T-cell (primary cell): ENCODE results near the gene ALDOA. TPM values are rescaled to one million over a fixed set of nuclear protein-coding genes. Genes with fewer than 3 reads are reported as not detected.

Source experiments
- ATAC-seq, 4 experiments: fragments of 200-7000 bp in 3 of 4; fragments of 150-1000 bp in 1 of 4; cut with Tn5 transposase; replicated peaks in 1 of 4; 1 replicate in 3 of 4; 2 replicates in 1 of 4; pipeline ENCODE4 v1.10.0; 2021; ENCODE audit warnings: moderate library complexity in 3 of 4, mild to moderate bottlenecking in 2 of 4, moderate number of reproducible peaks in 1 of 4
- CTCF ChIA-PET, 2 donors: fragments of 300-600 bp; sonication (Branson Sonifier 250); formaldehyde crosslinking; loops; one replicate each; lab custom pipeline; 2022; ENCODE audit warnings: antibody characterized with exemption in 2 of 2; lab: Charles Lee
- POLR2A ChIA-PET, 2 donors: fragments of 300-600 bp; sonication (Branson Sonifier 250); formaldehyde crosslinking; loops; one replicate each; lab custom pipeline; 2022; ENCODE audit warnings: antibody characterized with exemption in 2 of 2; lab: Charles Lee
- DNase-seq, 35 experiments: peaks; one replicate each; pipeline versions ENCODE4 v3.0.0 to v3.0.0-alpha.2; 2013 to 2023
- H3K27ac ChIP-seq: one replicate; pipeline ENCODE4 v1.5.1; 2013; ENCODE audit warnings: low read length
- H3K27me3 ChIP-seq, 2 experiments: replicated peaks in 1 of 2; 1 replicate in 1 of 2; 2 replicates in 1 of 2; pipeline versions ENCODE4 v1.6.1 to v1.7.0; 2013; ENCODE audit warnings: low read length in 1 of 2, mixed read lengths in 1 of 2; ENCODE audit not compliant: control insufficient read depth in 2 of 2, insufficient read depth in 2 of 2; ENCODE audit errors: extremely low read depth in 1 of 2
- H3K36me3 ChIP-seq, 2 donors: 1 replicate in 1 of 2; 2 replicates in 1 of 2; pipeline versions ENCODE4 v1.6.1 to v1.7.0; 2013; ENCODE audit warnings: low read length in 1 of 2; ENCODE audit not compliant: control insufficient read depth in 2 of 2, insufficient read depth in 1 of 2; ENCODE audit errors: extremely low read depth in 1 of 2
- H3K4me1 ChIP-seq, 2 experiments: 1 replicate in 1 of 2; 2 replicates in 1 of 2; pipeline versions ENCODE4 v1.6.1 to v1.7.0; 2013; ENCODE audit warnings: low read length in 2 of 2, mixed read lengths in 1 of 2; ENCODE audit not compliant: insufficient read depth in 2 of 2, control insufficient read depth in 1 of 2; ENCODE audit errors: extremely low read depth in 1 of 2
- H3K4me3 ChIP-seq, 2 donors: 1 replicate in 1 of 2; 2 replicates in 1 of 2; pipeline versions ENCODE4 v1.5.1 to v1.7.0; 2013; ENCODE audit warnings: mild to moderate bottlenecking in 2 of 2, low read length in 1 of 2, moderate library complexity in 1 of 2; ENCODE audit not compliant: control insufficient read depth in 1 of 2; ENCODE audit errors: extremely low read depth in 1 of 2
- H3K9me3 ChIP-seq: 2 replicates; pipeline ENCODE4 v1.7.0; 2013
- H3K27ac Mint-ChIP-seq, 2 donors: one replicate each; pipeline ENCODE4 v1.8.0; 2020 to 2021; ENCODE audit warnings: mild to moderate bottlenecking in 2 of 2, mixed read lengths in 2 of 2
- H3K27me3 Mint-ChIP-seq, 2 donors: one replicate each; pipeline ENCODE4 v1.8.0; 2021 to 2022; ENCODE audit warnings: mixed read lengths in 2 of 2
- H3K36me3 Mint-ChIP-seq: one replicate; pipeline ENCODE4 v1.8.0; 2021; ENCODE audit warnings: mixed read lengths
- H3K4me1 Mint-ChIP-seq, 3 donors: one replicate each; pipeline ENCODE4 v1.8.0; 2020 to 2022; ENCODE audit warnings: mixed read lengths in 3 of 3, mild to moderate bottlenecking in 1 of 3
- H3K4me3 Mint-ChIP-seq, 3 donors: one replicate each; pipeline ENCODE4 v1.8.0; 2020 to 2022; ENCODE audit warnings: mild to moderate bottlenecking in 3 of 3, mixed read lengths in 3 of 3, moderate library complexity in 3 of 3
- H3K9me3 Mint-ChIP-seq, 3 donors: one replicate each; pipeline ENCODE4 v1.8.0; 2020 to 2022; ENCODE audit warnings: mixed read lengths in 3 of 3
- WGBS: methylation state at CpG from one replicate; pipeline ENCODE4 v1.1.5; 2013; ENCODE audit warnings: missing lambda C conversion rate; ENCODE audit not compliant: insufficient coverage; 5-methylcytosine and 5-hydroxymethylcytosine counted together
- total RNA-seq, 35 experiments: library from RNA in 6 of 35; stranded (reverse) in 6 of 35; fragments of 120-200 nt in 1 of 35; gene quantifications; one replicate each; pipeline versions ENCODE4 v1.2.1 to v1.2.4 and lab custom pipeline; 2013 to 2026

ALDOA gene
- total RNA-seq, 5 donors from 2014 or later (not counting 1 experiment from before 2014, with no cell fraction given) = 367 to 715 (median 567) TPM

DNA sequence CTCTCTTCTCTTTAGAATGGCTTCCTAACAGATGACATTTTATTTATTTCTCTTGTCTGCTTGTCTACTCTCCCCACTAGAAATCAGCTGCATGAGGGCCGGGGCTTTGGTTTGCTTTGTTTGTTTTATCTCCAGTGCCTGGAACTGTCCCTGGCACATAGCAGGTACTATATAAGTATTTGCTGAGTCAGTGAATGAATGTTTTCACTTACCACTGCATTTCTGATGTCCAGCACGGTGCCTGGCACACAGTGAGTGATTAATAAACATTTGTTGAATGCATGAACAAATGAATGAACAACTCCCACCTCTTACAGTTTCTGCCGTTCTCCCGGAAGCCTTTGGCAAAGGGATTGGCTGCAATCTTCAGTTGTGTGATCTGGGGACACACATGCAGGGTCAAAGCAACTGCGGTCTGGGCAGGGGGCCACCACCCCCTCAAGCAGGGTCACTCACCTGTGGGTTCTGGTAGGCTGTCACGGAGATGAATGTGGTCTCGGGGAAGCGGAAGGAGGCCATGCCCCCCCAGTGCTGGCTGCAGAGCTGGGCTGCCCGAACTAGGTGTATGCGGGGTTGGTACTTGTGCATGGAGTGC is 22.8 kb downstream of the ALDOA start:
- POLR2A ChIA-PET = no interaction called here
- CTCF ChIA-PET = no interaction called here
- no peaks in the 10 kb centered on the region for H3K9me3 ChIP-seq
- Mint-ChIP-seq H3K4me3 (no peak overlapping the region), H3K27me3 (no peaks in the 10 kb centered on the region), H3K27ac (peak overlapping the region; percentile 80 to 84), H3K36me3 (peaks cover 15% of the 10 kb centered on the region), H3K9me3 (no peaks in the 10 kb centered on the region), H3K4me1 (peaks cover 32 to 44% (median 38%) of the 10 kb centered on the region in 3 donors)
- WGBS = 100% methylated on average over 1 of the region's 10 CpGs
- H3K27ac ChIP-seq = no peak overlapping the region
- ATAC-seq = no peak
- H3K27me3 ChIP-seq = no peaks in the 10 kb centered on the region
- H3K4me1 ChIP-seq = peaks cover 19 to 42% of the 10 kb centered on the region in 2 experiments
- H3K4me3 ChIP-seq = no peak overlapping the region
- no peak for DNase-seq
- H3K36me3 ChIP-seq = peaks cover 16 to 26% of the 10 kb centered on the region in 2 donors

DNA sequence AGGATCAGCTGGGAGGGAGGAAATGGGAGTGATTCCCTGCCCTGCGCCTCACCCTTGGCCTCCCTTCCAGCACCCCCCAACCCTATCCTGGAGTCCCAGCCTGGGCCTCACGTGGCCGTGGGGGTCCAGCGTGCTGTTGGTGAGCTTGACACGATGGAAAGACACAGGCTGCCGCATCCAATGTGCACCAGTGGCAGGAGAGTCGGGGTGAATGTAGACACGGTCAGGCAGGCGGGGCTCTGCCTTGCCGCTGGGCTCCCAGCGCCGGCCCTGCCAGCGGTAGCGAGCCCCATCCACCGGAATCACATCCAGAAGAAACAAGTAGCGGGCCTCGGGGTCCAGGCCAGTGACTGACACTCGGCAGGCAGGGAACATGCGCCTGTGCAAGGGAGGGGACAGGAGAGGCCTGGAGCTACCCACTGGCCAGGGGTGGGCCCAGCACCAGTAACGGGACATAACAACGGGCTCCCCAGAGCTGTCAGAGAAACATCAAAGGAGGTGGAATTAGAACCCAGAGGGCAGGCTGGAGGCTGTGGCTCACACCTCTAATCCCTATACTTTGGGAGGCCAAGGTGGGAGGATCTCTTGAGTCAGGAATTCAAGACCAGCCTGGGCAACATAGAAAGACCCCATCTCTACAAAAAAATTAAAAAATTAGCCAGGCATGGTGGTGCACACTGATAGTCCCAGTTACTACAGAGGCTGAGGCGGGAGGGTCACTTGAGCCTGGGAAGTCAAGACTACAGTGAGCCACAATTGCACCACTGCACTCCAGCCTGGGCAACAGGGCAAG is 23.5 kb downstream of the ALDOA start:
- CTCF ChIA-PET = interaction anchor here in 1 of 2 donors (0.9 to 1.8 kb wide), 2 partner anchors 13 to 54 kb away, joined by 3 to 5 read pairs; partner anchors contain the start of gene PPP4C
- POLR2A ChIA-PET = no interaction called here
- Mint-ChIP-seq H3K36me3 (peaks cover 17% of the 10 kb centered on the region), H3K4me3 (peak overlapping the region in 2 of 3 donors; percentile 41 to 66), H3K4me1 (peaks cover 36 to 45% (median 41%) of the 10 kb centered on the region in 3 donors), H3K9me3 (no peaks in the 10 kb centered on the region), H3K27me3 (no peaks in the 10 kb centered on the region), H3K27ac (peak overlapping the region; percentile 88 to 92)
- peaks cover 9 to 23% of the 10 kb centered on the region in 2 donors for H3K36me3 ChIP-seq
- ATAC-seq (no peak), DNase-seq (no peak)
- no peak overlapping the region for H3K4me3 ChIP-seq
- H3K27me3 ChIP-seq = no peaks in the 10 kb centered on the region
- H3K9me3 ChIP-seq = no peaks in the 10 kb centered on the region
- peaks cover 25 to 49% of the 10 kb centered on the region in 2 experiments for H3K4me1 ChIP-seq
- WGBS = 96% methylated on average over 20 of the region's 22 CpGs
- H3K27ac ChIP-seq = no peak overlapping the region

DNA sequence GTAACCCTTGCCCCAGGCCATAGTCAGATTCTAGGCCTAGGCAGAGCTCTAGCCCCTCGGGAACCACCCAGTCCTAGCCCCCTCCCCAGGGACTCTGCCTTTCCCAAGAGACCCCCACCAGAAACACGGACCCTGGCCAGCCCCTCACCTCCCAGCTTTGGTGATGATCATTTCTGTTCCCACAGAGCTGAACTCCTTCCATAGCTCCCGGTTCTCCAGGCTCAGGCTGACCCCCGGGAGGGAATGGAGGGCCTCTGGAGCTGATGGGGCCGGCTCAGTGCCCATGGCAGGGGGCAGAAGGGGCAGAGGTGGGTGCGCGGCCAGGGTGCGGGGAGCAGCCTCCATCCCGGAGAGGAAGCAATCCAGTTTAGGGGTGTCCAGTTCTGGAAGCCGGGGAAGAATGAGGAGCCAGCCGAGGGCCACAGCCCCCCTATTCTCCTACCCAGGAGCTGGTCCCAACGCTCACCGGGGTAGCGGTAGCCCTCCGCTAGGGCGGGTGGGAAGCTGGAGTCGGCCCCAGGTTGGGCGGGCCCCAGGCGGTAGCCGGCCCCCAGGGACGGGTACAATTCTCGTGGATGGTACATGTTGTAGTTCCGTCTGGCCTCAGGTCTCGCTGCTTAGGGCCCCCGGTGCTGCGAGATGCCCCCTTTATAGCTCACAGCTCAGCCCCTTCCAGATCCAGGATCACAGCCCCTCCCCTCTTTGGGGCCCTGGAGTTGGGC is 25.2 kb downstream of the ALDOA start:
- Mint-ChIP-seq H3K4me3 (peak overlapping the region; percentile 57 to 93 (median 63)), H3K9me3 (no peaks in the 10 kb centered on the region), H3K27me3 (no peaks in the 10 kb centered on the region), H3K27ac (peak overlapping the region; percentile 88 to 92), H3K4me1 (peaks cover 45 to 54% (median 52%) of the 10 kb centered on the region in 3 donors), H3K36me3 (peaks cover 23% of the 10 kb centered on the region)
- Histone ChIP-seq H3K4me1 (peaks cover 38 to 63% of the 10 kb centered on the region in 2 experiments), H3K27me3 (no peaks in the 10 kb centered on the region), H3K4me3 (peak overlapping the region in 1 of 2 donors; percentile 54), H3K27ac (peak overlapping the region; percentile 9), H3K36me3 (peaks cover 12 to 19% of the 10 kb centered on the region in 2 donors), H3K9me3 (no peaks in the 10 kb centered on the region)
- ATAC-seq (no peak), DNase-seq (no peak)
- ChIA-PET POLR2A (interaction anchor here in 1 of 2 donors (0.5 kb wide), 1 partner anchor 451 kb away, joined by 3 read pairs; no protein-coding TSS in a partner anchor), CTCF (interaction anchor here (0.5 to 3.9 kb wide), 12 partner anchors 10 to 339 kb away, joined by 3 to 13 read pairs (median 4); partner anchors contain the start of genes ALDOA (in 1 of the 2), CORO1A (in 1 of the 2), DCTPP1 (in 1 of the 2) and MAPK3 (in 1 of the 2))
- 88% methylated on average over 14 of the region's 26 CpGs for whole genome bisulfite sequencing

DNA sequence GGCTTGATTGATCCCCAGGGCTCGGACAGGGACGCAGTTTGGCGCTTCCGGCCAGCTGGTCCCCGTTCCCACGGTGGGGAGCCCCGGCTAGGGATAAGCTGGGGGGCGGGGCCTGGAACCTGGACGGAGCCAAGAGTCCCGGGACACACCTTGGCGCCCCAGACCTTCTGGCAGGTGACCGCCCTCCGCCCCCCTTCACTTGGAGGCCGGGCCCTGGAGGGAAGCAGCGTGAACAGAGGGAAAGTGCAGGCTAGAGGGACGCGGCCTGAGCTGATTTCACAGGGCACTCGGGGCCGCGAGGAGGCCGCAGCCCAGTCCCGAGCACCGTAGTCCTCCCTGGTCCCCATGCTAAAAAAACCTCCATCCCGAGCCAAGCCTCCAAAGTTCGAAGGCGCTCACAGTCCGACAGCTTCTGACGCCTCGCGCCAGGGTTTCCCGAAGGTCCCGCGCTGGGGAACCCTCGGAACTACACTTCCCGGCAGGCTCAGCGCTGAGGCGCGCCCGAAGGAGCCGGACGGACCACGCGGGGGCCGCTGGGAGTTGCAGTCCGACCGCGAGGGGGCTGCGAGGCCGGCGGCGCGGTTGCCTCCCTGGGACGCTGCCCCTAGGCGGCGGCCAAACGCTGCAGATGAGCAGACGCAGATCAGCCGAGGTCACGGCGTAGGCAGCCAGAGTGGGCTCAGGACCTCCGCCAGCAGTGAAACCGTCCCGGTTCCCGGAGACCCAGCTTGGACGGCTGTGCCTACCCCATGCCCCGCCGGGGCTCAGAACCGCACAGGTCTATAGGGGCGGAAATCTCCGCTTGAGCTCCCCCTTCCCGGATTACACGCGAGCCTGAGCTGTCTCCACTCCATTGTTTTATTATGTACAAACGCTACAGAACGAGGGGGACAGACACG is 26.2 kb downstream of the ALDOA start, which contains the start of gene TBX6:
TSS of gene TBX6 (minus strand) at position 451 of the 899 bp plus-strand sequence. CDS start 731 bp downstream, outside the sequence.
- peaks cover 6 to 19% of the 10 kb centered on the region in 2 donors for H3K36me3 ChIP-seq
- CTCF ChIA-PET = interaction anchor here in 1 of 2 donors (0.7 to 3.9 kb wide), 16 partner anchors 11 to 338 kb away, joined by 3 to 13 read pairs (median 3); partner anchors contain the start of genes ALDOA, CORO1A, DCTPP1 and PPP4C
- POLR2A ChIA-PET = interaction anchor here in 1 of 2 donors (1.0 kb wide), 1 partner anchor 91 kb away, joined by 3 read pairs; the partner anchor contains the start of gene CORO1A
- Mint-ChIP-seq H3K27me3 (no peaks in the 10 kb centered on the region), H3K4me1 (peaks cover 47 to 56% (median 52%) of the 10 kb centered on the region in 3 donors), H3K27ac (peak within 1 kb of the TSS; percentile 96), H3K9me3 (peaks cover 0 to under 1% (median under 1%) of the 10 kb centered on the region in 3 donors), H3K36me3 (peaks cover 23% of the 10 kb centered on the region), H3K4me3 (peak within 1 kb of the TSS; percentile 83 to 93 (median 84))
- peaks cover 38 to 69% of the 10 kb centered on the region in 2 experiments for H3K4me1 ChIP-seq
- WGBS = 3% methylated on average over 64 of the region's 76 CpGs
- peak within 1 kb of the TSS; percentile 74 for H3K27ac ChIP-seq
- H3K27me3 ChIP-seq = no peaks in the 10 kb centered on the region
- peak; percentile 79 to 87 (median 82) for ATAC-seq
- no peaks in the 10 kb centered on the region for H3K9me3 ChIP-seq
- H3K4me3 ChIP-seq = peak within 1 kb of the TSS; percentile 62
- peak; percentile 82 to 95 (median 90) for DNase-seq

DNA sequence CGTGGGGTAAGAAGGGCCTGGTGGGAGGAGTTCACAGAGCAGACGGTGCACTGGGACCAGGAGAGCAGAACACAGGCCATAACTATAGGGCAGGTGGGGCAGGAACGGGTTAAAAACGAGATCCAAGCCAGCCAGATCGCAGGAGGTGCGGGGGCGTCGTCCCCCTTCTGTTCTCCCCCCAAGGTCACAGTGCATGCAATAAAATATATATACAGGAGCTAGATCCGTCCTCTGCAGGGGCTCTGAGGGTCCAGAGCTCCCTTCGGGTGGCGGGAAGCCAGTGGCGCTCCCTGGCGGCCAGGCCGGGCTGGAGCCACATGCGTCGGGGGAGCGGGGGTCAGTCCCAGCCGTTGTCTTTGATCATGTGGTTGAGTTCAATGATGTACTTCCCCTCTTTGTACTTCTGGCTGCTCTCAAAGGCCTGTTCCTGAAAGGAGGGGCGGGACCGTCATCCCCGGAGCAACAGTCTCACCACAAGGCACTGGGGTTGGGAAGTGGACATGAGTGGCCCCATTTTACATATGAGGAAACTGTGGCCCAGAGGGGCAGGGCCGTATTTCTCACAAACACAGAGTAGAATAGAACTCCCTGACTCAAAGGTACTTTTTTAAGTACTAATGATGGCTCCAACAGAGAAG is 26.9 kb downstream of the ALDOA start:
- Histone ChIP-seq H3K4me1 (peaks cover 38 to 73% of the 10 kb centered on the region in 2 experiments), H3K27me3 (peaks cover 0 to 2% of the 10 kb centered on the region in 2 experiments), H3K9me3 (no peaks in the 10 kb centered on the region), H3K36me3 (peaks cover 6 to 19% of the 10 kb centered on the region in 2 donors), H3K27ac (peak overlapping the region; percentile 74), H3K4me3 (peak overlapping the region; percentile 62)
- H3K27ac Mint-ChIP-seq = peak overlapping the region; percentile 96
- 5% methylated on average over 8 of the region's 22 CpGs for WGBS
- ChIA-PET CTCF (interaction anchor here in 1 of 2 donors (0.8 to 3.9 kb wide), 10 partner anchors 13 to 337 kb away, joined by 3 to 13 read pairs (median 4); partner anchors contain the start of genes ALDOA, DCTPP1 and PPP4C), POLR2A (interaction anchor here (1.0 kb wide), 2 partner anchors 16 to 91 kb away, joined by 3 read pairs; partner anchors contain the start of genes CORO1A (in 1 of the 2) and PPP4C (in 1 of the 2))
- H3K36me3 Mint-ChIP-seq = peaks cover 25% of the 10 kb centered on the region
- H3K9me3 Mint-ChIP-seq = peaks cover under 1 to 8% (median 6%) of the 10 kb centered on the region in 3 donors
- H3K4me3 Mint-ChIP-seq = peak overlapping the region; percentile 83 to 93 (median 84)
- no peaks in the 10 kb centered on the region for H3K27me3 Mint-ChIP-seq
- DNase-seq (peak in 34 of 35 experiments; percentile 34 to 80 (median 48)), ATAC-seq (peak in 3 of 4 experiments; percentile 1 to 26 (median 3))
- peaks cover 48 to 58% (median 52%) of the 10 kb centered on the region in 3 donors for H3K4me1 Mint-ChIP-seq
